SK-N-SH (cell line): ENCODE results near the gene MUC2. TPM values are rescaled to one million over a fixed set of nuclear protein-coding genes. Genes with fewer than 3 reads are reported as not detected.

ENCODE experiments used
- CTCF ChIA-PET: fragments of 300-600, 350-600 bp; formaldehyde crosslinking; extraction: SDS; loops from one replicate; lab custom pipeline; 2021; lab: Yijun Ruan, JAX
- POLR2A ChIA-PET: fragments of 350-600 bp; sonication (Branson Sonifier 250); formaldehyde crosslinking; extraction: SDS; loops from one replicate; lab custom pipeline; 2020; ENCODE audit warnings: antibody characterized with exemption, inconsistent platforms; lab: Yijun Ruan, JAX
- DNase-seq: peaks from one replicate; pipeline ENCODE4 v3.0.0; 2012
- H2AFZ ChIP-seq: fragments of 200-600 bp; sonication (generic); 2 replicates; pipeline ENCODE4 v1.8.1; 2016; ENCODE audit warnings: antibody characterized with exemption, mild to moderate bottlenecking, low read depth
- H3F3A ChIP-seq: fragments of 200-600 bp; sonication (generic); replicated peaks from 2 replicates; pipeline ENCODE3; 2016; ENCODE audit warnings: antibody characterized with exemption, mild to moderate bottlenecking; ENCODE audit not compliant: insufficient read depth
- H3K27ac ChIP-seq, 2 experiments: fragments of 200-500 bp in 1 of 2; fragments of 200-600 bp in 1 of 2; sonication (Bioruptor generic) in 1 of 2; sonication (generic), shearing (Covaris generic) in 1 of 2; 2 replicates each; pipeline versions ENCODE4 v1.5.1 to v1.6.1; 2014 to 2016; ENCODE audit warnings: low read depth in 2 of 2, inconsistent platforms in 1 of 2, low read length in 1 of 2, mild to moderate bottlenecking in 1 of 2, mixed read lengths in 1 of 2
- H3K27me3 ChIP-seq: fragments of 200-600 bp; sonication (generic), shearing (Covaris generic); 2 replicates; pipeline ENCODE4 v1.6.1; 2016; ENCODE audit warnings: mixed run types; ENCODE audit not compliant: insufficient read depth
- H3K36me3 ChIP-seq, 2 experiments: fragments of 200-500 bp in 1 of 2; fragments of 200-600 bp in 1 of 2; sonication (Bioruptor generic) in 1 of 2; sonication (generic) in 1 of 2; replicated peaks in 1 of 2; 2 replicates each; pipeline versions ENCODE3 to v1.5.1; 2014 to 2016; ENCODE audit warnings: low read length in 1 of 2, mild to moderate bottlenecking in 1 of 2; ENCODE audit not compliant: insufficient read depth in 2 of 2, control insufficient read depth in 1 of 2
- H3K4me1 ChIP-seq, 2 experiments: fragments of 200-500 bp in 1 of 2; fragments of 200-600 bp in 1 of 2; sonication (Bioruptor generic) in 1 of 2; sonication (generic), shearing (Covaris generic) in 1 of 2; 2 replicates each; pipeline versions ENCODE4 v1.5.1 to v1.6.1; 2014 to 2016; ENCODE audit warnings: low read depth in 1 of 2, low read length in 1 of 2, mixed run types in 1 of 2; ENCODE audit not compliant: insufficient read depth in 2 of 2, control insufficient read depth in 1 of 2
- H3K4me2 ChIP-seq: fragments of 200-600 bp; sonication (generic), shearing (Covaris generic); 2 replicates; pipeline ENCODE4 v1.6.1; 2017; ENCODE audit warnings: mixed run types
- H3K4me3 ChIP-seq, 2 experiments: fragments of 200-500 bp in 1 of 2; fragments of 200-600 bp in 1 of 2; sonication (Bioruptor generic) in 1 of 2; sonication (generic), shearing (Covaris generic) in 1 of 2; 2 replicates each; pipeline versions ENCODE4 v1.5.1 to v1.8.1; 2014 to 2016; ENCODE audit warnings: low read depth in 2 of 2, inconsistent platforms in 1 of 2, low read length in 1 of 2, mild to moderate bottlenecking in 1 of 2, mixed read lengths in 1 of 2, moderate library complexity in 1 of 2
- H3K79me2 ChIP-seq: fragments of 200-600 bp; sonication (generic); 2 replicates; pipeline ENCODE4 v1.8.1; 2017; ENCODE audit warnings: mild to moderate bottlenecking; ENCODE audit not compliant: insufficient read depth
- H3K9ac ChIP-seq: fragments of 200-600 bp; sonication (generic); 2 replicates; pipeline ENCODE4 v1.6.1; 2017; ENCODE audit warnings: mixed run types
- H3K9me2 ChIP-seq: fragments of 200-600 bp; sonication (generic); 2 replicates; pipeline ENCODE4 v1.6.1; 2017; ENCODE audit warnings: mixed run types
- H3K9me3 ChIP-seq: fragments of 200-600 bp; sonication (generic); 2 replicates; pipeline ENCODE4 v1.6.1; 2017; ENCODE audit warnings: mixed run types, mild to moderate bottlenecking, moderate library complexity
- H4K20me1 ChIP-seq: fragments of 200-600 bp; sonication (generic); 2 replicates; pipeline ENCODE4 v1.6.1; 2017; ENCODE audit warnings: mild to moderate bottlenecking, mixed run types; ENCODE audit not compliant: insufficient read depth
- CTCF ChIP-seq: fragments of 200-600 bp; sonication (generic); IDR thresholded peaks from 2 replicates; pipeline ENCODE4 v1.6.1; 2017; ENCODE audit warnings: antibody characterized with exemption, mild to moderate bottlenecking, moderate library complexity
- ELF1 ChIP-seq: IDR thresholded peaks from 2 replicates; pipeline ENCODE4 v1.4.0; 2012
- EZH2phosphoT487 ChIP-seq: fragments of 200-600 bp; sonication (generic); IDR thresholded peaks from 2 replicates; pipeline ENCODE4 v1.6.1; 2017; ENCODE audit warnings: low read depth, mixed run types, mild to moderate bottlenecking, antibody characterized with exemption, moderate library complexity, borderline replicate concordance
- FOSL2 ChIP-seq: IDR thresholded peaks from 2 replicates; pipeline ENCODE4 v1.4.0; 2012; ENCODE audit warnings: low read depth, mild to moderate bottlenecking, moderate library complexity, borderline replicate concordance
- FOXM1 ChIP-seq: IDR thresholded peaks from 2 replicates; pipeline ENCODE4 v1.4.0; 2012; ENCODE audit warnings: low read depth, mild to moderate bottlenecking
- MAX ChIP-seq: IDR thresholded peaks from 2 replicates; pipeline ENCODE4 v1.4.0; 2012; ENCODE audit warnings: low read depth
- MEF2A ChIP-seq: IDR thresholded peaks from 2 replicates; pipeline ENCODE4 v1.4.0; 2012; ENCODE audit warnings: low read depth, borderline replicate concordance
- NRF1 ChIP-seq: IDR thresholded peaks from 2 replicates; pipeline ENCODE4 v1.6.1; 2012; ENCODE audit warnings: low read depth, mild to moderate bottlenecking, low read length
- RCOR1 ChIP-seq: fragments of 150-350 bp; IDR thresholded peaks from 2 replicates; pipeline ENCODE4 v1.6.1; 2017; ENCODE audit warnings: antibody characterized with exemption, low read length
- RFX5 ChIP-seq: IDR thresholded peaks from 2 replicates; pipeline ENCODE4 v1.6.1; 2012; ENCODE audit warnings: mild to moderate bottlenecking, improper control_type of control experiment, low read length
- RXRA ChIP-seq: IDR thresholded peaks from 2 replicates; pipeline ENCODE4 v1.4.0; 2012; ENCODE audit warnings: low read depth, mild to moderate bottlenecking, borderline replicate concordance
- SMC3 ChIP-seq: IDR thresholded peaks from 2 replicates; pipeline ENCODE4 v1.6.1; 2012; ENCODE audit warnings: low read depth, low read length, improper control_type of control experiment
- TEAD4 ChIP-seq: IDR thresholded peaks from 2 replicates; pipeline ENCODE4 v1.4.0; 2012; ENCODE audit warnings: mild to moderate bottlenecking, borderline replicate concordance; ENCODE audit not compliant: insufficient read depth
- USF2 ChIP-seq: fragments of 150-350 bp; IDR thresholded peaks from 2 replicates; pipeline ENCODE4 v1.6.1; 2017; ENCODE audit warnings: antibody characterized with exemption, low read length, low read depth, borderline replicate concordance
- WGBS: methylation state at CpG from one replicate; pipeline ENCODE4 v1.1.6; 2017; ENCODE audit warnings: low lambda C conversion rate; 5-methylcytosine and 5-hydroxymethylcytosine counted together
- polyA plus RNA-seq, 3 experiments: library from polyadenylated mRNA; depleted of rRNA; stranded (reverse); fragments of >200 nt; gene quantifications; 2 replicates each; pipeline ENCODE4 v1.2.3, GENCODE V29; 2012
- TF ChIP-seq, protein P1 (sequence below): IDR thresholded peaks from 2 replicates; pipeline ENCODE4 v1.4.0; 2012; ENCODE audit warnings: low read depth, borderline replicate concordance

MUC2 gene
- polyA plus RNA-seq (2012; rRNA removed), result not detected in 2 replicates
- not detected in 2 replicates for polyA plus RNA-seq (2012; cell fraction: cytosol; rRNA removed)
- polyA plus RNA-seq (2012; cell fraction: nucleus; rRNA removed), result under 0.01 TPM in 1 of 2 replicates, not detected in the other

DNA sequence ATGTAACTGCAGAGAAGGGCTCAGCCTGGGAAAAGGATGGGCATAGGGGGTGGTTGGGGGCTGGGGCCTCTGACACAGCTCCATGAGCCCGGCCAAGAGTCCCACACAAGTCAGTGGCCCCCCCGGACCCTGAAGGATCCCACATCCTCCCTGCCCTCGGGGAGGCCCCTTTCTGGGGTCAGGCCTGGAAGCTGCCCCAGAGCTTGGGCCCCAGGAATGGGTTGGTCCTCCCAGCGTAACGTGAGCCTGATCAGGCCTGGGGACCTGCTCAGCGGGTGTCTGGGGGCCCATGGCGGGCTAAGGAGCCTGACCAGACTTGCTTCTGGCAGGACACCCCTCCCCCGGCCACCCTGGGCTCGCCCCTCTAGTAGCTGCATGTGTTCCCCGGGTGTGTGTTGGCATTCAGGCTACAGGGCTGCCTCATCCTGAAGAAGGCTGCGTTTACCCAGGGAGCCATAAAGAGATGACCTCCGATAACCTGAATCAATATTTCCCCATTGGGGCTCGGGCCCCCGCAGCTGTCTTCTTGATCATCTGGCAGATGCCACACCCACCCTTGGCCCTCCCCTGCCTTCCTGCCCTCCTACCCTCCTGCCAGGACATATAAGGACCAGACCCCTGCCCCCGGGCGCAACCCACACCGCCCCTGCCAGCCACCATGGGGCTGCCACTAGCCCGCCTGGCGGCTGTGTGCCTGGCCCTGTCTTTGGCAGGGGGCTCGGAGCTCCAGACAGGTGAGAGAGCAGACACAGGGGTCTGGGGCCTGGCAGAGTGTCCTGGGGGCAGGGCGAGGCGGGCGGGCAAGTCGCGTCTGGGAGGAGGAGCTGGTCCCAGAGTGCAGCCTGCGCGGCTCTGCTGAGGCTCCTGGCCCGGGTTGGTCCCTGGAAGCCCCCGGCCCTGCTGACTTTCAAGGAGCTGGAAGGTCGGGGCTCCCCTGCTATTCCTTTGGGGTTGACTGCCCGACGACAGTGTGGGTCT, at the start of gene MUC2:
TSS of gene MUC2 (plus strand) at position 631 of the 978 bp plus-strand sequence.
- whole genome bisulfite sequencing, result 81% methylated on average over 12 of the region's 32 CpGs

More for the DNA sequence above, at the start of gene MUC2:
- H3K9me3 ChIP-seq, result no peaks in the 10 kb centered on the region
- no peaks in the 10 kb centered on the region for H4K20me1 ChIP-seq
- ChIA-PET CTCF (interaction anchor here (0.6 to 2.1 kb wide), 3 partner anchors 20 to 23 kb away, joined by 3 to 7 read pairs (median 3); no protein-coding TSS in a partner anchor), POLR2A (no interaction called here)
- no peaks in the 10 kb centered on the region for H3F3A ChIP-seq
- H3K4me1 ChIP-seq, result peaks cover 0 to 5% of the 10 kb centered on the region in 2 experiments; a peak in 1 of 4 replicates
- H3K9me2 ChIP-seq, result no peaks in the 10 kb centered on the region
- DNase-seq, result no peak
- no peaks in the 10 kb centered on the region for H3K27me3 ChIP-seq
- no peak within 1 kb of the TSS for H2AFZ ChIP-seq
- no peak within 1 kb of the TSS for H3K4me2 ChIP-seq
- H3K4me3 ChIP-seq, result no peak within 1 kb of the TSS
- H3K36me3 ChIP-seq, result no peaks in the 10 kb centered on the region
- no peak for TF ChIP-seq EZH2phosphoT487
- TF ChIP-seq SMC3, result no peak
- no peak for TF ChIP-seq USF2
- no peak for TF ChIP-seq FOXM1
- TF ChIP-seq TEAD4, result no peak
- no peak for TF ChIP-seq FOSL2
- TF ChIP-seq, protein P1, sequence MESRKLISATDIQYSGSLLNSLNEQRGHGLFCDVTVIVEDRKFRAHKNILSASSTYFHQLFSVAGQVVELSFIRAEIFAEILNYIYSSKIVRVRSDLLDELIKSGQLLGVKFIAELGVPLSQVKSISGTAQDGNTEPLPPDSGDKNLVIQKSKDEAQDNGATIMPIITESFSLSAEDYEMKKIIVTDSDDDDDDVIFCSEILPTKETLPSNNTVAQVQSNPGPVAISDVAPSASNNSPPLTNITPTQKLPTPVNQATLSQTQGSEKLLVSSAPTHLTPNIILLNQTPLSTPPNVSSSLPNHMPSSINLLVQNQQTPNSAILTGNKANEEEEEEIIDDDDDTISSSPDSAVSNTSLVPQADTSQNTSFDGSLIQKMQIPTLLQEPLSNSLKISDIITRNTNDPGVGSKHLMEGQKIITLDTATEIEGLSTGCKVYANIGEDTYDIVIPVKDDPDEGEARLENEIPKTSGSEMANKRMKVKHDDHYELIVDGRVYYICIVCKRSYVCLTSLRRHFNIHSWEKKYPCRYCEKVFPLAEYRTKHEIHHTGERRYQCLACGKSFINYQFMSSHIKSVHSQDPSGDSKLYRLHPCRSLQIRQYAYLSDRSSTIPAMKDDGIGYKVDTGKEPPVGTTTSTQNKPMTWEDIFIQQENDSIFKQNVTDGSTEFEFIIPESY, result no peak
- no peak for TF ChIP-seq MEF2A
- no peak for TF ChIP-seq RXRA
- no peak for TF ChIP-seq MAX
- TF ChIP-seq ELF1, result no peak
- TF ChIP-seq RCOR1, result no peak
- TF ChIP-seq NRF1, result no peak
- TF ChIP-seq RFX5, result no peak
- TF ChIP-seq CTCF, result no peak
- no peaks in the 10 kb centered on the region for H3K79me2 ChIP-seq
- no peak within 1 kb of the TSS for H3K9ac ChIP-seq
- no peak within 1 kb of the TSS for H3K27ac ChIP-seq
